ENCODE results near the gene WDR48.

DNA sequence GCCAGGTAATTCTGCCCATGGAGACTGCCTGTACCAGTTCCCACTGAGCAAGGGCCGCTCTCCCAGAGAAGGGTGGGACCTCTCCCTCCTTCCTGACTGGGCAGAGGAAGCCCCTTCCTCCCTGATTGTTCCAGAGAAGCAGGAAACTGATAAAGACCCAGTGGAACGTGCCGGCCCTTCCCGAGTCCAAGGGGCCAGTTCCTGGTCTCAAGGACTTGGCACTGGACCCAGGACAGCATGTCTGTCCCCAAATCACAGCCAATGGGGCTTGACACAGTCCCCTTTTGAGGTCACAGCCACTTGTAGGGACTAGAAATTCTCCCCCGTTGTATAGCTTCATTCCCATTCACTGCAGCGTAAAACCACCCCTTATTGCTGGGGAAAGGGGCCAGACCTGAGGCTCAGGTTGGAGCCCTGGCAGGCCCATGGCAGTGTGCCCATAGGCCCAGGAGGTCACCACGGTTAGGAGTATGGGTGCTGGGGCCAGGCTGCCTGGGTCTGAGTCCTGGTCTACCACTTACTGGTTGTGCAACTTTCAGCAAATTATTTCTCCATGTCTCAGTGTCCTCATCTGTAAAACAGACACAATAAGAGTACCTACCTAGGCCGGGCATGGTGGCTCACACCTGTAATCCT lies 83.5 kb downstream of the WDR48 start:
- no peak for TF ChIP-seq POLR2A (IDR thresholded peaks at IDR 0.05)
- TF ChIP-seq, protein P1, sequence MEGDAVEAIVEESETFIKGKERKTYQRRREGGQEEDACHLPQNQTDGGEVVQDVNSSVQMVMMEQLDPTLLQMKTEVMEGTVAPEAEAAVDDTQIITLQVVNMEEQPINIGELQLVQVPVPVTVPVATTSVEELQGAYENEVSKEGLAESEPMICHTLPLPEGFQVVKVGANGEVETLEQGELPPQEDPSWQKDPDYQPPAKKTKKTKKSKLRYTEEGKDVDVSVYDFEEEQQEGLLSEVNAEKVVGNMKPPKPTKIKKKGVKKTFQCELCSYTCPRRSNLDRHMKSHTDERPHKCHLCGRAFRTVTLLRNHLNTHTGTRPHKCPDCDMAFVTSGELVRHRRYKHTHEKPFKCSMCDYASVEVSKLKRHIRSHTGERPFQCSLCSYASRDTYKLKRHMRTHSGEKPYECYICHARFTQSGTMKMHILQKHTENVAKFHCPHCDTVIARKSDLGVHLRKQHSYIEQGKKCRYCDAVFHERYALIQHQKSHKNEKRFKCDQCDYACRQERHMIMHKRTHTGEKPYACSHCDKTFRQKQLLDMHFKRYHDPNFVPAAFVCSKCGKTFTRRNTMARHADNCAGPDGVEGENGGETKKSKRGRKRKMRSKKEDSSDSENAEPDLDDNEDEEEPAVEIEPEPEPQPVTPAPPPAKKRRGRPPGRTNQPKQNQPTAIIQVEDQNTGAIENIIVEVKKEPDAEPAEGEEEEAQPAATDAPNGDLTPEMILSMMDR (IDR thresholded peaks at IDR 0.05): no peak
